Stimulated activated CD8-positive, alpha-beta memory T cell treated with anti-CD3 and anti-CD28 coated beads, Interleukin-7, amount 100 ng/mL, for 1 hour (primary cell): ENCODE measurements around the gene ZNF750.

ENCODE experiments used
- DNase-seq, 2 donors: peaks; one replicate each; pipeline ENCODE4 v3.0.0-alpha.2; 2020; ENCODE audit warnings: low read depth in 2 of 2

ZNF750 gene

DNA sequence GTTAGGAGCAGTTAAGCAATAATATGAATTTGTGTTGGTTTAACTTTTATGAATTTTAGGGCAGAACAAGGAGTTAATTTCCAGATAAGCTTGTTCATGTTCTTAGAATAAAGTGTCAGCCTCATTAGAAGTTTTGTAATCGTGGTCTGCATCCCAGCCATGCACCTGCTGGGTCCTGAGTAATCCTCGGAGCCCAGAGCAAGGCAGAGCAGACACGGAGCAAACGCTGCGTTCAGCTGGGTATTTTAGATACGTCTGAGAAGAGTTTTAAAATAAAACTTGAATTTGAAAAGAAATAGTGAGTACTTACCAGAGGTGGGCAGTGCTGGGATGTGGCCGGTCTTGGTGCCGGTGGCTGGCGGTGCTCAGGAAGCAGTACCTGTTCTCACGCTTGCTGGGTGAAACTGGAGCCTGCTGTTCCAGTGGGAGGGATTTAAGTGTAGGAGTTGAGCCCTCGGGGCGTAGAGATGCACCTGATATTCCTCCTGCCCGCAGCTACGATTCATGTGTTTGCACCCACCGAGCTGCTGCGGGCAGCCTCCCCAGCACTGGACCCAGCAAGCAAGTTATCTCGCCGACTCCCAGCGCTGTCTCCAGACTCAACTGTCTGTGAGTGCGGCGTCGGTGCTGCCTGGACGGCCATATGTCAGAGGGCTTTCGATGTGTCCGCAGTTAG is at the start of gene ZNF750:
ZNF750 (minus strand) TSS at position 406 of the 676 bp plus-strand sequence. CDS start 7,568 bp downstream, outside the sequence.
- no peak for DNase-seq

DNA sequence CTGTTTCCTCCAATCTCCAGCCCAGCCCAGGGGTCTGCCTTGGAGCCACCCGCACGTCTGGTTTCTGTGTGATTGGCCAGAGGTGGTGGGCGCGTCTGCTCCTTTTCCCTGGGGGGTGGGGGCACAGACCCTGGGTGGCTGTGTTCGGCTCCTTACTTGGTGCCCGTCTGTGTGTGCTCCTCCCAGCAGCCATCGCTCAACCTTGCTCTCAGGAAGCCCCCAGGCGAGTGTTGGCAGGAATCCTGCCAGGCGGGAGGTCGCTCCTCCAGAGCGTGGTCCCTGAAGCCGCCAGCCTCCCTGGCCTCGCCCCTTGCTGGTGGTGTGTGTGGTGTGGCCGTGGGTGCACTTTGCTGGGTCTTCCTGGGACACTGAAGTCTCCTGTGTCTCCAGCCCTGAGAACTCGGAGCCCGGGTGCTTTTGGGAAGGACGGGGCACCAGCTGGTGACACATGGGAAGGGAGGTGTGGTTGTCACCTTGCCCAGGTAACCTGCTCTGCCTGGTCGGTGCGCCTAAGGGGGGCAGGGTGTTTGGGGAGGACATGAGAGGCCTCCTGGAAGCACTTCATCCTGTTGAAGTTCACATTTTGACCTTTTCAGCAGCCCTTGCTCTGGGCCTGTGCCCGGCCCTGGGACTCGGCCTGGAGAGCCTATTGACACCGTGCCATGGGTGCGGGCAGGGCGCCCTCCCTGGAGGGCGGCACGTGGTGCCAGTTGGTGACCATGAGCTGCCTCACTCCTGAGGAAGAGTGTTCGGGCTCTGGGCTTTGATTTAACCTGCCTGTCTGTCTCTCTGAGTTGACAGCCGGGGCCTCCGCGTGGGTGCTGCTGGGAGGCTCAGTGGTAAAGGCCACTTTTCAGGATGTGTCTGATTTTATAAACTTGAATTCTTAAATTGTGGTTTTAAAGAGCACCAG is 49.0 kb upstream of the ZNF750 start:
- no peak for DNase-seq

DNA sequence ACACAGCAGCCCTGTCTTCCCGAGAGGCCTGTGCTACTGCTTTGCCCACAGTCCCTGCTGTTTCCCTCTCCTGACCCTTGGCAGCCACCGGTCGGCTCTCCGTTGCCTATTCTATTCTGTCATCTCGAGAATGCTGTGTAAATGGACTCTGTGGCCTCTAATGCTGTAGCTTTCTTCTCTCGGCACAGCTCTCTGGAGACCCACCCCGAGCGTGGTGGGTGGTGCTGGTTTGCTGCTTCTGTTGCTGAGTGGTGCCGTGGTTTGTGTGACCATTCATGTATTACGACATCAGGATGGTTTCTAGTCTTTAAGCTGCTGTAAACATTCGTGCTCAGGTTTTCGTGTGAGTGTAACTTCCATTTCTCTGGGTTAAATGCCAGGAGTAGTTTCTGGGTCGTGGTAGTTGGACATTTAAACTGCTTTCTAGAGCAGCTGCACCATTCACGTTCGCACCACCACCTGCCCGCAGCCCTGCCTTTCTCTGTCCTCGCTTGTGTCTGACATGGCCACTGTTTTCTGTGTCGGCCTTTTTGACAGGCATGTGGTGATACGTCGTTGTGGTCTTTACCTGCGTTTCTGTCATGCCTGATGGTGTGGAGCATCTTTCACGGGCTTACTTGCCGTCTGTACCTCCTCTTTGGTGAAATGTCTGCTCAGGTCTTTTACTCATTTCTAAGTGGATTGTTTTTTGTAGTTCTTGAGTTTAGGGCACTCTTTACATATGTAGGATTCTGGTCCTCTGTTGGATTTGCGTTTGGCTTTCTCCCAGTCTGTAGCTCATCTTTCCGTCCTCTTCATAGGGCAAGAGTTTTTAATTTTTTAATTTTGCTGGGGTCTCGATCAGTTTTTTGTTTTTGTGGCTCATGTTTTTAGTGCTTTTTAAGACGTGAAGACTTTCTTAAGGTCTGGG is 47.7 kb upstream of the ZNF750 start:
- no peak for DNase-seq

DNA sequence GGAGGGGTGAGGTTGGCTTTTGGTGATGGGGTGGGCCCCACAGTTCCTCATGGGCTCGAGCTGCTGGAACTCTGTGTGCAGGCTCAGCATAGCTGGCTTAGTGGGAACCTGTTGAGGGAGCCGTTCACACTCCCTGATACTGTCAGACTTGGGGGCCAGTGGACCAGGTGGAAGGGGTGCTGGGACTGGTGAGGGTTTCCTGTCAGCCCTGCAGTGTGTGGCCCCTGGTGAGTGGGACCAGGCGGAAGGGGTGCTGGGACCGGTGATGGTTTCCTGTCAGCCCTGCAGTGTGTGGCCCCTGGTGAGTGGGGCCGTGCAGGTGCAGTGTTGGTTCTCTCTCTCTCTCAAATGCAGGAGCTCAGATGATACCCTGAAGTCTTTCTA is 45.1 kb upstream of the ZNF750 start:
- DNase-seq: no peak

DNA sequence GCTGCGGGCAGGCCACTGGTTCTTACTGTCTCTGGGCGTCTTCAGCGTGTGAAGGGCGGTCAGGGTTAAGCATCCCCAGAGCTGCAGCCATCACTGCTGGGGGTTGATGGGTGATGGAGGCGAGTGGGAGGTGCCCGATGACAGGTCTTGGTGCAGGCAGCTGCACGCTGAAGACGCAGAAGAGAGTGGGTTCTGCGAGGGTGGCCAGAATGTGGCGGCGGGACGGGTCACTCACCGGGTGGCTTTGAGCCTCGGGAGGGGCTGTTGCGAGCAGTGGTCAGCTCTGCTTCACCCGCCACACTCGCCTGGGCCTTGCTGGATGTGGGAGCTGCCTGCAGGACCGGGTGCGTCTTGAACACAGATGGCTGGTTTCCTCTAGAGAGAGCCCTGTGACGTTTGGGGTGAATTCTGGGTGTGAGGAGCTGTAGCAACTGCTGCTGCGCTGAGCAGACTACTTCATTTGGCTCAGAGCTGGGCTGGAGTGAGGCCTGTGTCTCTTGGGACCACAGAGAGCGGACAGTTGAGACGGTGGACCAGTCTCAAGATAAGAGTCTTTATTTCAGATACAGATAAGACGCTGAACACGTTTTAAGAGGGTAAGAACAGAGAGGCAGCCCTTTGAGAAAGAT is 44.6 kb upstream of the ZNF750 start:
- no peak for DNase-seq

DNA sequence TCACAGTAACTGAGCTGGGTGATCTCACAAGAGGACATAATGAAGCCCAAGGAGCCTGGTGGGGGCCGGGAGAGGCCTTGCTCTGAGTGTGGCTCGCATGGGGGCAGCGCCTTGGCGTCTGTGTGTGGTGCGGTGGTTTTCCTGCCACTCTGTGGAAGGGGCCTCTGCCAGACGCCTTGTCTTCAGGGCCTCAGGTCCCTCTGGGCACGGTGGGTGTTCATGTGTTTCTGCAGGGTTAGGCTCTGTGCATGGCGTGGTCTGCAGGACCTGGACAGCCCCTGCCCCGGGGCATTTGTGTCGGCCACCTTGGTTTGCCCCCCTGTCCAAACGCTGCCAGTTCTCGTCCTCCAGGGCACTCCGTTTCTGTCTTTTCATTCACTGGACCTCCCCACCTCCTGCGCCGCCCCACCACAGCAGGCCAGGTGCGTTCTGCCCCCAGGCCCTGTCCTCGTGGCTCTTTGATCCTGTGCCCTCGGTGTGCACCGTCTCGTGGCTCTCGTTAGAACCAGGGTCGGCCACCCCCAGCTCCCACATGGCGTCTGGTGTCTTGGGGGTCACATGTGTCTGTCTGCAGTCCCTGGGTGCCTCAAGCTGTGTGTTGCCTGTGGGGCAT is 43.7 kb upstream of the ZNF750 start:
- no peak for DNase-seq

DNA sequence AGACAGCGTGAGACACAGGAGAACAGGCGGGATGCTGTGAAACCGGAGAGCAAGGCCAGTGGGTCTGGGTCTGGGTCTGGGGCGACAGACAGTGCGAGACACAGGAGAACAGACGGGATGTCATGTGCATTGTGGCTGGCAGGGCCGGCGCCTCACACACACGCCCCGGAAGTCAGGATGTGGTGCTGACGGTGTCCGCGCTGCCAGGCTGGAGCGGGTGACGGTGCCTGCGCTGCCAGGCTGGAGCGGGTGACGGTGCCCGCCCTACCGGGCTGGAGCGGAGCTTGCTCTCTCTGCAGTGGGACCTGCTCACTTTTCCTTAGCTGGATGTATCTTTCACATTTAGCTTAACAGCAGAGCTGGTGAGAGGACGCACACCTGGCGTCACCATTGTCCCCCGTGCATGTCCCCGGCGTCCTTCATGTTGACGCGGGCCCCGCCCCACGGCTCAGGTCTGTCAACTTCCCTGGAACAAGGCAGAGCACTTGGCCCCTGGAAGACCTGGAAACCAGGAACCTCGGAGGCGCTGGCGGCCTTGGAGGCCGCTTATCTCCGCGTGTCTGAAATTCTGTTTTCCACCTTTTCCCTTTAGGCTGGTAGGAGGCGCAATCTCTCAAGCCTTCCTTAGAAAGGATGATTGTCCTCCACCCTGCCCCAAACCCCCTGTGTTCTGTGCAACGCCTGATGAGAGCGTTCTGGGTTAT is 43.0 kb upstream of the ZNF750 start:
- DNase-seq: peak; percentile 53 to 56

DNA sequence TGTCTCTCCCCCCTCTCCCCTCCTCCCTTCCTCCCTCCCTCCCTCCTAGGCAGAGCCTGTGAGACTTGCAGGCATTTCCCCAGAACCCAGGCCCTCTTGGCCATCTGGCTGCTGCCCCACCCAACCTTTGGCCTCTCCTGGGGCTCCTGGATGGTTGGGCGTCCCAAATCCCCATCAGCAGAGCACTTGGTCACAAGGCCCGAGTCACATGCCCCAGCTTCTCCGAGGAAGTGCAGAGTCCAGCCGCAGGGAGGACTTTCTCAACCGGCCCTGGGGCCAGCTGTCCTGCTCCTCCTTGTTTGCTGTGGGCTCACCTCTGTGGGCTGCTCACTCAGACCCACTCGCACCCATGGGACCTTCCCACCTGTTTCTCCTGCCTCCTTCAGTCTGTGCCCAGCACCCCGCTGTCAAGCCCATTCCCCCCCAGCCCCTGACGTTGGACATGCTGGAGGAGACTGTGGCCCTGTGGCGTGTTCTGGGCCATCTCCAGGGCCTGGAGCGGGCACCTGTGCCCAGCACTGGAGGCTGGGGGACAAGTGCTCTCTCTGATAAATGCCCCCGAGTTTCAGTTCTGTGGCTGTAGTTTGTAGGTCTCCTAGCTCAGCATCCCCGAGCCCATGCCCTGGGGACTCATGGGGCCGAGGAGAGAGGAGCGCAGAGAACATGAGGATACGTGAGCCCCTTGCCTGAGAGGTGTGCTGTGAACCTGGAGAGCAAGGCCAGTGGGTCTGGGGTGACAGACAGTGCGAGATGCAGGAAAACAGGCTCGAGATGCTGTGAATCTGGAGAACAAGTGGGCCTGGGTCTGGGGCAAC is 42.3 kb upstream of the ZNF750 start:
- no peak for DNase-seq

DNA sequence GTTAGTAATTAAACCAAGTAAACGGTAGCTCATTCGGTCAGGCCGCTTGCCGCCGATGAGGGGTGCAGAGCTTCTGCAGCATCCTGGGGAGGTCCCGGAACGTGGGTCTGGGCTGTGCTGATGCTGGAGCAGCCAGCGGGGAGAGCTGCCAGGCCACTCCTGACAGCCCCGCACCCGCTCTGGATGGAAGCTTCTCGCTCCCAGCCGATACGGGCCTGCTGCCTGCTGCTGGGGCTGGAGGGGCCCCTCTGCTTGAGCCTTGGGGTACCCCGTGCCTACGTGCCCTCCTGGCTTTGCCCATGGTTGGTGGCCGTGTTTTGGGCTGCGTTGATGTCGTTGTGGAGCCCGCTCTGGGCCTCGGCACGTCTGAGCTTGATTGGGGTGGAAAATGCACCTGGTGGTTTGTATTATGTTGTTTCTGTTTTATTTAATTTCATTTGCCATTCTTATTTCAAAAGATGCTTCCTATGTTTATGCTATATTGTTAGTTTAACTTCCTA is 41.6 kb upstream of the ZNF750 start:
- no peak for DNase-seq

DNA sequence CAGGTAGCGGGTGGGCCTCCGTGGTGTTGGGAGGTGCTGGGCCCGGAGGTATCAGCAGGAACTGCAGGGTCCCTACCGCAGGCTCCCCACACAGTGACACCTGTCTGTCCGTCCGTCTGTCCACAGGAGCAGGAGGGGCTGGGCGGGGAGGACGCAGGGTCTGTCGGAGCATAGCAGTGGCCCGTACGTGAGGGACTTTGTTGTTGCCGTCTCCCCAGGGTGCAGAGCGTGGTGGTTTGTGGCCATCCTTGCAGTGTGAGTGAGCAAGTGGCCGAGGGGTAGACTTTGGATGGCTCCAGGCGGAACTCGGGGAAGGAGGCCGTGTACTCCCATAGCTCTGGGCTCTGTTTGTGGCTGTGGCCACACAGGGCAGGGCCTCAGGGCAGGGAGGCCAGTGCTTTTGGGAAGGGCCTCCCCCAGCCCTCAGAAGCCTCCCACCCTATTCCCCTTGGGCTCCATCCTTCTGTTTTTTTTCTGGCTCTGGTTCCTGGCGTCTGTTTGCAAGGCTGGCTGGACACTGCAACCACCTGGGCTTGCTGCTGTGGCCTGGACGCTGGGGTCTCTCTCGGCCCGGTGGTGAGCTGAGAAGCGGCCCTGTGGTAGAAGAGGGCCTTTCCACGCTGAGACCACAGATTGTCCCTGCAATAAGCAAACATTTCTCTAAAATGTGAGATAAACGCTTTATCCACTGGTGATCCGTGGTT is 41.0 kb upstream of the ZNF750 start:
- DNase-seq: no peak

DNA sequence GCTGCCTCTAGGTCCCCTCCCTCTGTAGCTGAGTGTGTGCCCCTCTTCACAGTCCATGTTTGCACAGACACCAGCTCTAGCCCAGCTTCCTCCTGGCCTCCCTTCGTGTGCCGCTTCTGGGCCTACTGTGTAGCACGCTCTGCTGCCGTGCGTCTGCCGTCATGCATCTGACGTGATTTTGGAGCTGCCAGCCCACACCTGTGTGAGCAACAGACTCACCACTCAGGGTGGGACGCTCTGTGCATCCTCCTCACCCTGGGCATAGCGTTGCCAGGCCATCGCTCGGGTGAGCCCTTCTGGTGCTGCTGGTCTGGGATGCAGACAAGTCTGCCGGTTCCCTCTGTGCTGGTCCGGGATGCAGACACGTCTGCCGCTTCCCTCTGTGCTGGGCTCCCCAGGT is 39.4 kb upstream of the ZNF750 start:
- no peak for DNase-seq

DNA sequence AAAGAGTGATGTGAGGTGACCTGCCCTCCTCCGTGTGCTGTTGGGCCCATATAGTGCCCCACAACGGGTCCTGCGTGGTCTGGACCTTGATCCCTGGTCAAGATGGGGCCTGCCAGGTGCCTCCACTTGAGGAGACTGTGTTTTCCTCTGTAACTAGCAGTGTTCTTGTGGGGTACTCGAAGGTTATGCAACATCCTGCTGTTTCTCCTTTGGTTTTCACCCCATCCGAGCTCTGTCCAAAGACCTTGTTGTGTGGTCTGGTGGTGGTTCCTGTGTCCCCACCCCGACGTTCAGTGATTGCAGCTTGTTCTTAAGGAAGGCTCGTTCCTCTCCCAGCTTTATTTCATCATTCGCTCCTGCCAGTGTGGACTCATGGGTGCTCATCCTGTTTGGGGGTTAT is 38.7 kb upstream of the ZNF750 start:
- no peak for DNase-seq

DNA sequence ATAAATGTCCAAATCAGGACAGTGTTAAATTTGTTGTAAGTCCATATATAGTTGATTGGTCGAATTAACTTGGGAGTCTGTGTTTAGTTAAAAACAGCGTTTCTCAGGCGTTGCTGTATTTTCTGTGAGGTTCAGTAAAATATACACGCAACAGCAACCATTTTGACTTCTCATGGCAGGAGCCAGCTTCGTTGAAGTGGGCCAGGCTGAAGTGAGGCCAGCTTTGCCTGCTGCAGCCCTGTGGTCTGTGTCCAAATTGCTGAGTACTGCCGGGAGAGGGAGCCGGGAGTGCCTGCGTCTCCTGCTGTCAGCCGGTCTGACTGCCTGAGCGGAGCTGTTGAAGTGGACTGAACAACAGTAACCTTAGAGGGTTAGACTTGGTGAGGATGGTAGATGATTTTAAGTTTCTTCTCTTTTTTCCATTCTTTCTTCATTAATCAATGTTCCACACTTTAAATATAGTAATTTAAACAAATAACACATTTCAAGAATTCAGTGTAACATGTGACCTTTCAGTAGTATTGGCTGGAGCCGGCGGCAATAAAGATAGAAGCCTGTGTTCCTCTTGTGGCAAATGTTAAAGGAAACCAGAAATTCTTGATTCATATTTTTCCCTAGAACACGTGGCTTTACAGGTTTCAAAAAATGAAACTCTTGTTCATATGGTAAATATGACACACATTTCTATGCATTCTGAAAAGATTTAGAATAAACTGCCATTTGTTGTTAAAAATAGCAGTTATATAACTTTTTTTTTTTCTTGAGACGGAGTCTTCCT is 37.0 kb upstream of the ZNF750 start:
- DNase-seq: no peak

DNA sequence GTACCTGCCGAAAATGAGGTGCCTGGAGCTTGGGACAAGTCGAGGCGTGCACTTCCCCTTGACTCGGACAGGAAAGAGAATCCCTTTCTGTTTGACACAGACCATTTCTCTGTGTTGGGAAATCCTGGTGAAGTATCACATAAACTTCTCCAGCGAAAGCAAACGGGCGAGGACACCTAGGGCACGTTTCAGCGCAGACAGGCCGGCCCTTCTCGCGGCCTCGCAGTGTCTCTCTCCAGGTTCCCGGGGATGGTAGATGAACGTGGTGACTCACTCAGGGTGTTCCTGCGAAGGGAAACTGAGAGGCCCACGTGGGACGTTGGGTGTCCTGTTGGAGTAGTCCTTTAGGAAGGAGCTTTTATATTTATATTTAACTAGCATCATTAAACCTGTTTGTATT is 36.3 kb upstream of the ZNF750 start:
- DNase-seq: no peak

DNA sequence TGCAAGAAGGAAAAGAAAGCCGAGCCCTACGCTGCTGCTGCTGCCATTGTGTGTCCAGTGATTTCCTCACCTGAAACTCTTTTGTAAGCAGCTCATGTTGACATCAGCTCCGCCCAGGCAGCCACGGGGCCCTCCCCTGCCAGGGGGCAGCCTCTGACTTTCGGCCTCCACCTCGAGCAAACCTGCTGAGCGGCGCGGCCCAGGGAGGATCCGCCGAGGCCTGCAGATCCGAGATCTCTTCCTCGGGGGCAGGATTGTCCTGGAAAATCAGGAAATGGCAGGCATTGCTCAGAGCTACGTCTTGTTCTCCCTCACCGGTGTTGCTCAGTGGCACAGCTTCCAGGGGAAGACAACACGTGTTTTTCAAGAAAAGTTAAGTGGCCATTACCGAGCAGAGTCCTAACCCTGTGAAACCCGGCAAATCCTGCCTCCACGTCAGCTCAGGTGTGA is 35.6 kb upstream of the ZNF750 start:
- DNase-seq: no peak

DNA sequence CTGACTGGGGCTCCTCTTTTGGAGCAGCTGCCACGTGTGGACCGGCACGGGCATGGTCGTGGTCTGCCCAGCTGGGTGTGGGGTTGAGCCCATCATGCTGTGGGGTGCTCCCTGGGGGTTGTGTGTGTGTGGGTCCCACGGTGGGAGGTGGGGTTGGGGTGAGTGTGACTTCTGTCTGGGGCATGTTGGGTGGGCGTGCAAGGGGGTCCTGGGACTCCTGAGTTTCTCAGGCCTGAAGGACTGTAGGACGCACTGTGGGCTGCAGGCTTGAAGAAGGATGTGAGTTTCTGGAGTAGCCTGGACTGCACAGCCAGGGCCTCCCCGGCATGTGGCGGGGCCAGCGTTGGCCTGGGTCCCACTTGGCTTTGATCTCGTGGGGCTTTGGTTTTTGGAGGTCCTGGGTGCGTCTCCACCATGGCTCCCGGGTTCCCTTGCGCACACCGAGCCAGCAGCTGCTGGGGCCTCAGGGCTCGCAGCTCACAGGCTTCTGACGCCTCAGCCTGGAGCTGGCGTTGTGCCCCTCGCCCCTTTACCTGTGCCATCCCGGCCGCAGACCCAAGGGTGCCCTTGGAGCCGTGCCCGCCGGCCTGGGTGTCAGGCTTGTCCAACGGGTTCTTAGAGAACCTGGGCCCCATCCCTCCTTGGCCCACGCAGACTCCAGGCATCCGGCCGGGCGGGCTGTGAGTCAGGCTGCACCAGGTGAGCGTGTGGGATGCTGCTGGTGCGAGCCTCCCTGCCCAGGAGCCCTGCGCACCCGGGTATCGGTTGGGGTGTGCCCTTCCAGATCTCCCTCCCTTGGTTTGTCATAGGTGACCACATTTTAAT is 34.4 kb upstream of the ZNF750 start:
- no peak for DNase-seq

DNA sequence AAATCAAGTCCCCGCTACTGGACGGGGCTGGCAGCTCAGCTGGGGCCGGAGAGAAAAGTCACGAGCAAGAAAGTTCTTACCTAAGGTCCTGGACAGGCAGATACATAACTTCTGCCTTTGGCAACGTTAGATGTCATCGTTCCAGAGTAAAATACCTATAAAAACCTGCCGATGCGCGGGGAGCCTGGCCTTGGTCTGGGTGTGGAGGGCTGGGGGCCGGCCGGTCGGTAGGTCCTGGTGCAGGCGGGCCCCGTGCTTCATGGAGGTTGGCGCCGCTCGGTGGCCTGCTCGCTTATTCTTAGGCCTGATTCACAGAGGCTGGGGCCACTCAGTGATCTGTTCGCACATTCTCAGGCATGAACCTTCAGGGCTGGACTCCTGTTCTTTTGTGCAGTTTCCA is 33.7 kb upstream of the ZNF750 start:
- DNase-seq: no peak
